ENCODE results near the gene CST11. TPM values are rescaled to one million over a fixed set of nuclear protein-coding genes. Genes with fewer than 3 reads are reported as not detected.

The CST11 gene
- polyA plus RNA-seq, 1 donor (not counting 4 experiments of a cell fraction or from before 2014, with no cell fraction given) = not detected

- Histone ChIP-seq H3K27me3 (ENCODE audit: control insufficient read depth, extremely low read depth, insufficient read depth, low read length) (no peaks in the 10 kb centered on the region), H3K9me1 (ENCODE audit: control insufficient read depth, extremely low read depth, insufficient read depth, low read length) (no peaks in the 10 kb centered on the region), H3K4me3 (ENCODE audit: control insufficient read depth in 2 of 3, extremely low read depth in 1 of 3, insufficient read depth in 2 of 3, low read depth in 1 of 3, low read length in 3 of 3) (no peak overlapping the region), H3K9me3 (ENCODE audit: control insufficient read depth, low read depth, low read length) (no peaks in the 10 kb centered on the region), H3K27ac (ENCODE audit: control insufficient read depth, insufficient read depth, low read length) (no peak overlapping the region), H3K9ac (ENCODE audit: control insufficient read depth, extremely low read depth, insufficient read depth, low read length) (no peak overlapping the region), H3K4me2 (ENCODE audit: control insufficient read depth, extremely low read depth, insufficient read depth, low read depth, low read length) (no peak overlapping the region), H3K4me1 (ENCODE audit: control insufficient read depth, extremely low read depth, insufficient read depth, low read length) (no peaks in the 10 kb centered on the region), H4K20me1 (ENCODE audit: control insufficient read depth, extremely low read depth, insufficient read depth, low read length) (no peaks in the 10 kb centered on the region), H2AFZ (ENCODE audit: control insufficient read depth, low read length) (no peak overlapping the region), H3K36me3 (ENCODE audit: control insufficient read depth in 2 of 2, extremely low read depth in 1 of 2, insufficient read depth in 2 of 2, low read length in 2 of 2) (no peaks in the 10 kb centered on the region), H3K79me2 (ENCODE audit: control insufficient read depth, insufficient read depth, low read length) (no peaks in the 10 kb centered on the region)
- dilution Hi-C loops (cut with MboI; ENCODE audit: extremely low pct_ligation_motif_present, low sequenced_read_pairs) = no loop called here
- FAIRE-seq (no peak), DNase-seq (ENCODE audit: low read depth, low spot score) (no peak)
- TF ChIP-seq EZH2 (IDR thresholded peaks at IDR 0.05; ENCODE audit: low read length) (no peak), CTCF (optimal IDR thresholded peaks at IDR 0.05 in 1 of 3, IDR thresholded peaks at IDR 0.05 in 1 of 3, conservative IDR thresholded peaks at IDR 0.05 in 1 of 3; ENCODE audit: extremely low read depth in 1 of 3, insufficient read depth in 2 of 3, low read length in 3 of 3) (no peak)
Measured at GRCh38 chr20:23477223-23477622, 24.5 kb upstream of the CST11 start.

- no peak overlapping the region for H3K4me3 ChIP-seq (ENCODE audit: control insufficient read depth in 2 of 3, extremely low read depth in 1 of 3, insufficient read depth in 2 of 3, low read depth in 1 of 3, low read length in 3 of 3)
- no peaks in the 10 kb centered on the region for H3K36me3 ChIP-seq (ENCODE audit: control insufficient read depth in 2 of 2, extremely low read depth in 1 of 2, insufficient read depth in 2 of 2, low read length in 2 of 2)
- no peaks in the 10 kb centered on the region for H3K9me3 ChIP-seq (ENCODE audit: control insufficient read depth, low read depth, low read length)
- no peak overlapping the region for H3K27ac ChIP-seq (ENCODE audit: control insufficient read depth, insufficient read depth, low read length)
- H2AFZ ChIP-seq (ENCODE audit: control insufficient read depth, low read length) = no peak overlapping the region
- no peaks in the 10 kb centered on the region for H3K79me2 ChIP-seq (ENCODE audit: control insufficient read depth, insufficient read depth, low read length)
- dilution Hi-C loops (cut with MboI; ENCODE audit: extremely low pct_ligation_motif_present, low sequenced_read_pairs) = no loop called here
- no peak for TF ChIP-seq CTCF (optimal IDR thresholded peaks at IDR 0.05 in 1 of 3, IDR thresholded peaks at IDR 0.05 in 1 of 3, conservative IDR thresholded peaks at IDR 0.05 in 1 of 3; ENCODE audit: extremely low read depth in 1 of 3, insufficient read depth in 2 of 3, low read length in 3 of 3)
- no peak for TF ChIP-seq EZH2 (IDR thresholded peaks at IDR 0.05; ENCODE audit: low read length)
- DNase-seq (ENCODE audit: low read depth, low spot score) (no peak), FAIRE-seq (no peak)
- H3K27me3 ChIP-seq (ENCODE audit: control insufficient read depth, extremely low read depth, insufficient read depth, low read length) = no peaks in the 10 kb centered on the region
- H3K4me2 ChIP-seq (ENCODE audit: control insufficient read depth, extremely low read depth, insufficient read depth, low read depth, low read length) = no peak overlapping the region
- H3K9ac ChIP-seq (ENCODE audit: control insufficient read depth, extremely low read depth, insufficient read depth, low read length) = no peak overlapping the region
- no peaks in the 10 kb centered on the region for H3K9me1 ChIP-seq (ENCODE audit: control insufficient read depth, extremely low read depth, insufficient read depth, low read length)
- H3K4me1 ChIP-seq (ENCODE audit: control insufficient read depth, extremely low read depth, insufficient read depth, low read length) = no peaks in the 10 kb centered on the region
- no peaks in the 10 kb centered on the region for H4K20me1 ChIP-seq (ENCODE audit: control insufficient read depth, extremely low read depth, insufficient read depth, low read length)
Measured at GRCh38 chr20:23476015-23476754, 23.5 kb upstream of the CST11 start.
